GM13976 (cell line): ENCODE data around the gene ANKRD62.

Experiments used
- DNase-seq: peaks from one replicate; pipeline ENCODE4 v3.0.0; 2012; ENCODE audit warnings: low spot score
- in situ Hi-C: fragments of 300-500 bp; cut with MboI; formaldehyde crosslinking; loops from one replicate; pipeline ENCODE4 v1.12.0; 2022; ENCODE audit warnings: low sequenced_read_pairs, mixed read lengths, inconsistent platforms; ENCODE audit not compliant: unreplicated experiment
- TF ChIP-seq, protein P1 (sequence below): IDR thresholded peaks from 2 replicates; pipeline ENCODE4 v1.5.1; 2012; ENCODE audit warnings: borderline replicate concordance, mild to moderate bottlenecking; ENCODE audit not compliant: insufficient read depth; ENCODE audit errors: extremely low read depth, missing control alignments, control extremely low read depth

Gene ANKRD62

DNA sequence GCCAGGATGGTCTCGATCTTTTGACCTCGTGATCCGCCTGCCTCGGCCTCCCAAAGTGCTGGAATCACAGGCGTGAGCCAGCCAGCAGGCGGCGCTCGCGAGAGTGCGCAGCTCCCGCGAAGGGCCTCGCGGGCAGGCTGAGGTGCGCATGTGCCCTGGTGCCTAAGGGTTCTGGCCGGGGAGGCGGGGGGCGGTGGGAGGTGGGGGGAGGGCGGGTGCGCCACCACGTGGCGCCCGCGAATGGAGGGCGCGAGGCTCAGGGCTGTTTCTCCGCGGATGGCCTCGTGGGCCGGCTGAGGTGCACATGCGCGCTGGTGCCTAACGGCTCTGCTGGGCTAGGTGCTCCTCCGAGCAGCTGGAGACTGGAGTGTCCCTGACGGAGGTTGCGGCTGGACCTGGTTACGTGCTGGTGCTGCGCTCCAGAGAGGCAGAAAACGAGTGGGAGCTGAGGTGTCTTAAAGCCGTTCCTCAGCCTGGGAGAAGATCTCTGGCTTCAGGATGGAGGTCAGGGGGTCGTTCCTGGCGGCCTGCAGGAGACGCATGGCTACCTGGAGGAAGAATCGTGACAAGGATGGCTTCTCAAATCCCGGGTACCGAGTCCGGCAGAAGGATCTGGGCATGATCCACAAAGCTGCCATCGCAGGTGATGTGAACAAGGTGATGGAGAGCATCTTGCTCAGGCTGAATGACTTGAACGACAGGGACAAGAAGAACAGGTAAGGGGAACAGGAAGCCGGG, at the start of gene ANKRD62:
ANKRD62 (plus strand) TSS at position 324 of the 738 bp plus-strand sequence; CDS start at position 499, 175 bp downstream.
- TF ChIP-seq, protein P1, sequence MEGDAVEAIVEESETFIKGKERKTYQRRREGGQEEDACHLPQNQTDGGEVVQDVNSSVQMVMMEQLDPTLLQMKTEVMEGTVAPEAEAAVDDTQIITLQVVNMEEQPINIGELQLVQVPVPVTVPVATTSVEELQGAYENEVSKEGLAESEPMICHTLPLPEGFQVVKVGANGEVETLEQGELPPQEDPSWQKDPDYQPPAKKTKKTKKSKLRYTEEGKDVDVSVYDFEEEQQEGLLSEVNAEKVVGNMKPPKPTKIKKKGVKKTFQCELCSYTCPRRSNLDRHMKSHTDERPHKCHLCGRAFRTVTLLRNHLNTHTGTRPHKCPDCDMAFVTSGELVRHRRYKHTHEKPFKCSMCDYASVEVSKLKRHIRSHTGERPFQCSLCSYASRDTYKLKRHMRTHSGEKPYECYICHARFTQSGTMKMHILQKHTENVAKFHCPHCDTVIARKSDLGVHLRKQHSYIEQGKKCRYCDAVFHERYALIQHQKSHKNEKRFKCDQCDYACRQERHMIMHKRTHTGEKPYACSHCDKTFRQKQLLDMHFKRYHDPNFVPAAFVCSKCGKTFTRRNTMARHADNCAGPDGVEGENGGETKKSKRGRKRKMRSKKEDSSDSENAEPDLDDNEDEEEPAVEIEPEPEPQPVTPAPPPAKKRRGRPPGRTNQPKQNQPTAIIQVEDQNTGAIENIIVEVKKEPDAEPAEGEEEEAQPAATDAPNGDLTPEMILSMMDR = no peak
- DNase-seq = no peak
- in situ Hi-C loops = loop anchor here (10.0 kb wide), 1 partner anchor 141 kb away; no protein-coding TSS in a partner anchor

DNA sequence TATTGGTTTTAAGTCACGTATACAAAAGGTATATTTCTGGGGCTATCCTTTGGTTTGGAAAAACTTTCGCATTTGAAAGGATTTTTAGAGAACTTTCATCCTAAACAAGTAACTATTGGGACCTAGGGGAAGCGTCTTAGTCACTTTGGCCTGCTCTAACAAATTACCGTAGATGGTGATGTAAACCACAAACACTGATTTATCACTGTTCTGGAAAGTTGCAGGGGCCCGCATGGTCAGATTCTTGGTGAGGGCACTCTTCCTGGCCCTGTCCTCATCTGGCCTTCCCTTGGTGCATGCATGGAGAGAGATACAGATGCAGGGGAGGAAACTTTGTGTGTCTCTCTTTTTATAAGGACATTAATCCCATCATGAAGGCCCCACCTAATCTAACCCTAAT, 49.1 kb upstream of the ANKRD62 start:
- in situ Hi-C loops = no loop called here
- TF ChIP-seq, protein P1 = no peak
- DNase-seq = no peak

DNA sequence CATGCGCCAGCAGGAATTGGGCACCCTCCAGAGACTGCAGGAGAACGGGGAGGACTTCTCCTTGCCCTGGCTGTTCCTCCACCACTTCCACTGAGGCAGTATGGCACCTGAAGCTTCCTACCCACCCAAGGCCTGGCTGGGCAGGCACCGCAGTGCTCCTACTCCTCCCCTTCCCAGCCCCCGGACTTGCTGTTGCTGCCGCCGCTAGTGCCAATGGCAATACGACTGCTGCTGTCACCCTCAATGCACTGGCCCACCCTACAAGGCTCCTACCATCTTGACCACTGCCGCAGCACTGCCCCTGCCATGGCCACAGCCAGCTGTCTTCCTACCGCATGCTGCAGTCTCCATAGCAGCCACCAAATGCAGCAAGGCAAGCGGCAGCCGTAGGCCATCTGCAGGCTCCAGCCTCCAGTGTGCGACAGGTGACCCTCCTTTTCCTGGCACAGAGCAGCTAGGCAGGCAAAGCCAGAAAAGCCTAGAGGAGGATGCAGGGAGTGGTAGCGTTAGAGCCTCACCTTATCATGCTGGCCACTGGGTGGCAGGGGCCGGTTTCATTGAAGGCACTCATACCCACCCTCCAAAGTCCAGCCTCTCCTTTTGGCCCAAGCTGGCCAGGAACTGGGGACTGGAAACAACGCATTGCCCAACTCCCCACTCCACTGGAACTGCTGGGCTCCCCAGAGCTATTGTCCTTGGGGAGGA, 47.4 kb upstream of the ANKRD62 start:
- DNase-seq = no peak
- TF ChIP-seq, protein P1 = no peak
- in situ Hi-C loops = no loop called here

DNA sequence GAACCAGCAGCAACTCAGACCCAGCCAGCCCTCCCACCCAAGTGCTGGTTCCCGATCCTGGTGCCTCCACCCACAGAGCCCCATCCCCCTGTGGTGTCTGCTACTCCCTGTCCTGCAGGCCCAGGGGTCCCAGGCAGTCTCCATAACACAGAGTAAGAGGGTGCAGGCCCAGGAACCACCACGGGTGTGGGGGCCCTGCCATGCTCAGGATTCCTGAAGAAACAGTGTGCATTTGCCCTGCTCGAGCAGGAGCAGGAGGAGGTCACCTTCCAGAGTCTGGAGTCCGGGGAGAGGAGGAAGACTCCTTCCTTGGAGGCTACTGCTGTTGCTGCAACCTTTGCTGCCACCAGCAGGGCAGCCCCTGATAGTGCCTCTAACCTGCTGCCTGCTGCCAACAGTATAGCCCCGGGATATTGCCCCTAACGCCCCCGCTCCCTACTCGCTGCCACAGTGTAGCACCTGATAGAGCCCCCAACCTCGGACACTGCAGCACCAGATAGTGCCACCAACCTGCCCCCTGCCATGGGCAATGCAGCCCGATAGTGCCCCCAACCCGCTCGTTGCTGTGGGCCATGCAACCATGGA, 46.8 kb upstream of the ANKRD62 start:
- no peak for DNase-seq
- TF ChIP-seq, protein P1 = no peak

DNA sequence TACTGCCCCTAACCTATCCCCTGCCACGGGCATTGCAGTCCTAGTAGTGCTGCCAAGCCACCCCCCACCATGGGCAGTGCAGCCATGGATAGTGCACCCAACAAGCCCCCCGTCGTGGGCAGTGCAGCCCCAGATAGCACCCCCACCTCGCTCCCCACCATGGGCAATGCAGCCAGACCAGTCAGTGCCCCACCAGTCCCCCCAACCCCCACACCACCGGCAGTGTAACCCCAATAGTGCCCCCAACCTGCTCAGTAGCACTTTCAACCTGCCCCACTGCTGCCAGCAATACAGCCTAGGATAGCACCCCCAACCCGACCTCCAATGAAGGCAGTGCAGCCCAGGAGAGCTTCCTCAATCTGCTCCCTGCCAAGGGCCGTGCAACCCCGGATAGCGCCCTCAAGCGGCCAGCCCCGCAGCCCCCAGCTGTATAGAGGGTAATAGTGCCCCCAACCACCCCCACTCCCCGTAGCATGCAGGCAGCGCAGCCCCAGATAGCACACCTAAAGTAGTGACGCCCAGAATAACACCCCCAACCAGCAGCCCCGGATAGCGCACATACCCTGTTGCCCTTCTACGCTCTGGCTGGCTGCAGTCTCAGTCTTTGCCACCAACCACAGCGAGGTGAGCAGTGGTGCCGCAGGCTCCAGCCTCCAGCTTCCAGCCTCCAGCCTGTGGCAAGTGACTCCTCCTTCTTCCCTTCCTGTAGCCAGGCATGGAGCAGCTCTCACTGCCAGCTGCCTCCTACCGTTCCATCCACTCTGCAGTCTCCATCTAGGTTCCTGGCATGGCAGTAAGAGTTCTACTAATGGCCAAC, 45.4 kb upstream of the ANKRD62 start:
- in situ Hi-C loops = no loop called here
- no peak for DNase-seq
- TF ChIP-seq, protein P1 = no peak

More for the DNA sequence above, 46.8 kb upstream of the ANKRD62 start:
- in situ Hi-C loops = no loop called here

DNA sequence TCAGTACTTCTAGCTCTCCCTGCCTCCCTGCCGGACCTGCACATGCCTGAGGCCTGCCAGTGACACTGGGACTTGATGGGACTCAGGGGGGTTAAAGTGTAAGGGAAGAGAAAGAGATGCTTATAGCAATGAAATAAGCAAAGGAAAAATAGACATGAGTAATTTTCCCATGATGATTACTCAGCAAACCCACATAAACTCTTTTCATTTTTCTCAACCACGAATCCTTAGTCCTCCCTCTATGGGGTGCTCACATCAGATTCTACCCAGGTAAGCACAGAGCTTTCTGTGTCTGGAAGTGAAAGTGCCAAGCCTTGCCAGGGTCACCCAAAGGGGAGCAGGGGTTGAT, 44.8 kb upstream of the ANKRD62 start:
- DNase-seq = no peak
- in situ Hi-C loops = no loop called here
- TF ChIP-seq, protein P1 = no peak
